Stimulated activated CD4-positive, alpha-beta T cell treated with anti-CD3 and anti-CD28 coated beads, Interleukin-4, amount 100 ng/mL, for 4 hours (primary cell): ENCODE results near the gene NR2F2.

Experiments used
- DNase-seq, 2 experiments: peaks; one replicate each; pipeline ENCODE4 v3.0.0-alpha.2; 2020

NR2F2 gene

DNA sequence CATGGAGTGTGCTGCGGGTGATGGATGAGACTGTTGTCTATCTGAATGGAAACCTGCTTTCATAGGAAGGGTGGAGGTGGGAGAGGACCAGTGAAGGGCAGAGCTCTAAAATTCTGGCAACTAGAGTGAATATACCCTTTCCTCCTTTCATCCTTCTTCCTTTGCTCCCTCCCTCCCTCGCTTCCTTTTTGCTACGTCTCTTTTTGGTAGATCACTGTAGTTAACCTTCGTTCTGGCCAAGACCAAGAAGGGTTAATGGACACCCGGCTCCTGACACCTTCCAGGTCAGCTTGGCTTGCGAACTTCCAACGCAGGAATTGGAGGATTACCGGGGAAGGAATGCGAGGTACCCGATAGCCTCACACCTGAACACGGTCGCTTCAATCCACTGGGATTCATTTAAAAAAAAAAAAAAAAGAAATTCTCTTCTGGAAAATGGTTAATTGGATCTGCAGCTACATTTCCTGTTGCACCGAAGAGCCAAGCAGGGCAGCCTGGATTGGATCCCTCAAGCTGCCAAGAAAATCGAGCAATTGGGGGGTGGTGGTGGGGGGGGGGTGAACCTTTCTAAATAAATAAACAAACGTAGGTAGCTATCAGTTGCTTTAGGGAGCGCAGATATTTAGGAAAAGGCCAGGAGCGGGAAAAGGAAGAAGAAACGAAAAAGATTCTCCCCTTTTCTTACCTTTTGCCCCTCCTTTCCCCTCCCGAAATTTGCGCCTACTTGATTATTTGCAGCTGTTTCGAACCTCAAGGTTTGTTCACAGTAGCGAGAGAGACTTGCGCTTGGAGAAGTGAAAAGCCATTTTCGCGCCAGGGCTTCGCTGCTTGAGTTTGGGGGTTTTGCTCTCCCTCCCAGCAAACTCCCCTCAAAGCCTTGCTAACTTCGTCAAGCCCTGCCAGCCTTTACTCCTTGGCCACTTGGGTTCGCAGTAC lies 9.5 kb upstream of the NR2F2 start:
- no peak for DNase-seq

DNA sequence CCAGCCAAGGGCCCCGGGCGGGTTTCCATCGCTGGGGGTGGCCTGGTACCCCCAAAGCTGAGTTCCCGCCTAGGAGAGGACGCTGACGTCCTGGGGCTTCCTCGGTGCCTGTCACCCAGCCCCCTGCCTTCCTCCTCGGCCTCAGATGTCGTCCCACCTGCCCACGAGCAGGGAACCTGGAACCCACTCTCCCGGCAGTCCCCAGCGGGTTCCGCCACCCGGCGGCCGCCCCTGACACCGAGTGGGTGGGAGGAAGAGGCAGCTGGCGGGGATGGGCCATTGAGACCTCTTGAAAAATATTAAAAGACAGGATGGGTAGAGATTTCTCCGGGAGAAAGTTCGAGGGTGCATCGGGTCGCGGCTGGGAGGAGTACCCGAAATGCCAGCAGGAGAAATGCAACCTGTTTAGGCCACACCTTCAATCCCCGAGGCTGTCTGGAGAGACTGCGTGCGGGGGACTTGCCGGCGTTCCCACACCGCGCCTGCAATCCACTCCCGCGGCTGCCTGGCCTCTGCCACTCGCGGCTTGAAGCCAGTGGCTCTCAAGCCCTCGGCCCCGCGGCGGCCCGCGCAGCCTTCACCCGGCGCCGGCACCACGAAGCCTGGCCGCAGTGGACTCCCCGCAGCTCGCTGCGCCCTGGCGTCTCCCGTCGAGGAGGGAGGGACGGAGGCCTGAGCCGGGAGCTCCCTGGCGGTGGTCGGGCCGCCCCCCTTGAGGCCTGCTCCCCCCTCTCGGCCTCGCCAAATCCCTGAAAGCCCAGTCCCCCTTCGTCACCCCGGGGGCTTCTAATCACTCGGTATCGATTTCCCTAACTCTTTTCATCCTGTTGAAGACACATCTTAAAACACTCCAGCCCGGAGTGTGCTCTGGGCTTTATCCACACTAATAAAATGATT lies 8.6 kb upstream of the NR2F2 start:
- no peak for DNase-seq

DNA sequence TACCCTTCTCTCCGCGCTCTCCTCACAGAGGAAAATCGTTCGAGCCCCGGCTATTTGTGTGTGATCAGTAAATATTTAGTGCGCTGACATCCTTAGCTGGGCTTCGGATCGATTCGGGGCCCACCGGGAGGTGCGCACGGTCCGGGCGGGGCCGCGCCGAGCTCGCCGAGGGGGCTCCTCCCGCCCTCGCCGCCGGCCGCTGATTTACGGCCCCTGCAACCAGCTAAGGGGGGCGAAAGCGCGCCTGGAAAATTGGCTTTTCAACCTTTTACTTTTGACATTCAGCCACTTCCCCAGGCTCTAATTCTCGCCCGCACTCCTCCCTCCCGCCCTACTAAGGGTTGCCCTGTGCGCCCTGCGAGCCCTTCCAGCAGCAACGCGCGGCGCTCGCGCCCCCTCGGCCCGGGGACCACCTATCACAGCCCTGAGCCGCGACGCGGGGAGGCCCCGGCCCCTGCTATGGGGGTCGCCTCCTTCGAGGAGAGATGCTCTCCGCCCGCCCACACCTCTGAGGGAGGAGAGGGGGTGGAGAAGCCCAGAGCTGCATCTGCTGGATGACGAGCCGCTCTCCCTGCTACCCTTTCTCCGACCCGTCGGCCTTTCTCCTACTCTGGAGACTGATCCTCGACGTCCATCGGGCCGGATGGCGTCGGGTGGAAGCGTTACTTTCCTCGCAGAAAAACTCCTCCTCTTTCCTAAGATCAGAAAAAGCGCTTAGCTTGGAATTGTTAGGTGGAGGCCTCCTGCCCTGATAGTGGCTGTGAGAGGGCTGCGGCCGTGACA lies 7.8 kb upstream of the NR2F2 start:
- DNase-seq: no peak

DNA sequence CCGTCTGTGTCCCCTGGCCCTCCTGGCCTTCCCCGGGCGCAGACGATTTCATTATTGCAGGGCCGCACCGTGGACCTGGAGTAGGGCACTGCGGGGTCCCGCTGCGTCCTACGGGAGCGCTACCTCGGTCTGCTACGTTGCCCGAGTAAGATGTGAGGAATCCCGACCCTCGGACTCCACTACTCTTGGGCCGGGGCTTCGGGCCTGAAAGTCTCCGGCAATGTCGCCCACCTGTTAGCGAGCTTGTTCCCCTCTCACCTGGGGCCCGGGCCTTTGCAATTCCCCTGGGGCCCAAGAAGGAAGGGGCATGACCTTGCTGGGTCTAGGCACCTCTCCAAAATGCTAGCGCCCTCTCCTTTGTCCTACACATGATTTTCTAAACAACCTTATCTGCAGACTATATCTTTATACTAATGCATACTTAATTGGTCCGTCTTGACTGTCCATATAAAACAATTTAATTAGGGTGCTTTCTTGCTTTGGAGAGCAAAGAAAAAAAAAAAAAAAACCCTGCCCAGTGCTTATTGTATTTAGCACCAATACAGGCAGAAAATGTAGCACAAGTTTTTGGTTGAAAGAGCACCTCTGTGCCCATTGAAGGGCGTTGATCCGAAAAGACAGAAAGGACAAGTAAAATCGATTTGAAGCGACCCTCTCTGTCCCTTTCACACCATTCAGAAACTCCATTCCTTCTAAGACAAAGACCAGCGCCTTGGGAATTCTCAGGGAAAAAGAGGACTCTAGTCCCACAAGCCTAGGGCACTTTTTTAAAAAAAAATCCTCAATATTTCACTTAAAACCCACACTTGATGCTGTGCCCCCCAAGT lies 7.0 kb upstream of the NR2F2 start:
- DNase-seq: no peak

DNA sequence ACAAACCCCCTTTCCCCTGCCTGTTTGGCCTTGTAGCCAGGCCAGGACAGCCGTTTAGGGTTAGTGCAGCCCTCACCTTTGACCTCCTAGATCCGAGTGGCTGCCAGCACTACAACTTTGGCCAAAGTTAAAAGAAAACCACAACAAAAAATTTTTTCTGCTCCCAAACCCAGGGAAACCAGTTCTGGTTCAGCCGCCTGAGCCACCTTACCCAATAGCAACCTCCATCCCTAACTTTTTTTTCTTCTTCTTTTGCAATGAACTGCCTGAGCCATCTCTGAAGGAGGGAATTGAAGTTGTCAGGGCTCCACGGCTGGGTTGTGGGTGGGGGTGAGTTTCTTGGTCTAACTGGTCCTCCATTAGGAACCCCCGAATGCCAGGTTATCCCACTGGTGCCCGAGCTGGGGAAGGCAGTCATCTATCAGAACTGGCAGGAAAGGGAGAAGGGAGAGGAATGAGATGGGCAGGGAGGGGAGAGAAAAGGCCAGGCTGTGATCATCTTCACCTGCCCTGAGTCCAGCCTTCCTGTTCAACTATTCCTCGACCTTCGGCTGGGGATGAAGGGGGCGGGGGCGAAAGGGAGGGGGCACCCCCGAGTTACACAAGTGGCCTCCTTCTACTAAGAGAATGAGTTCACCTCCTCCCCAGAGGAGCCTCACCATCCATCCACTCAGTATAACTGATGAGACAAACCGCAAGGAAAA lies 6.2 kb upstream of the NR2F2 start:
- DNase-seq: no peak

DNA sequence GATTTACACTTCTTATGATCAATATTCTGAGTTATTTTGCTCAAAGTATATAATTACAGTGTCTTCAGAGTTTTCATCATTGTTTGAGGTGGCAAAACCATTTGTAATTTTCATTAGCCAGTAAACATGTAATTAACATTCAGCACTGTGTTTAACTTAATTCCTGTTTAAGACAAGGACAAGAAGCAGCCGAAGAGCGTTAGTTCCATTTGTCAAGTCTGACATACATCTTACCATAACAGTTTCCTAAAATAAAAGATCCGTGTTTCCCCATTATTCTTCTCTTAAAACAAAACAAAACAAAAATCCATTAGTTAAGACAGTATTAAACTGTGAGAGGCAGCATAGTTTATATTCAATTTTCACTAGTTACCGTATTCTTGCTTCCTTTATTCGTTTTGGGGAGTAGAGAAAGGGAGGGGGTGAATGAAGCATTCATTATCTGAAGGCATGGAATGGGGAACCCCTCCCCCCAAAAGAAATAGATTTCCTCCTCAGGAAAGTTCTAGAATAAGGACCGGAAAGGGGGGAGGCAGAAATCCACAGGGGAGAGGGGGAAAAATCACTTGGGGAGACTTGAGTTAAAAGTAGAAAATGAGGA lies 5.5 kb upstream of the NR2F2 start:
- DNase-seq: no peak

DNA sequence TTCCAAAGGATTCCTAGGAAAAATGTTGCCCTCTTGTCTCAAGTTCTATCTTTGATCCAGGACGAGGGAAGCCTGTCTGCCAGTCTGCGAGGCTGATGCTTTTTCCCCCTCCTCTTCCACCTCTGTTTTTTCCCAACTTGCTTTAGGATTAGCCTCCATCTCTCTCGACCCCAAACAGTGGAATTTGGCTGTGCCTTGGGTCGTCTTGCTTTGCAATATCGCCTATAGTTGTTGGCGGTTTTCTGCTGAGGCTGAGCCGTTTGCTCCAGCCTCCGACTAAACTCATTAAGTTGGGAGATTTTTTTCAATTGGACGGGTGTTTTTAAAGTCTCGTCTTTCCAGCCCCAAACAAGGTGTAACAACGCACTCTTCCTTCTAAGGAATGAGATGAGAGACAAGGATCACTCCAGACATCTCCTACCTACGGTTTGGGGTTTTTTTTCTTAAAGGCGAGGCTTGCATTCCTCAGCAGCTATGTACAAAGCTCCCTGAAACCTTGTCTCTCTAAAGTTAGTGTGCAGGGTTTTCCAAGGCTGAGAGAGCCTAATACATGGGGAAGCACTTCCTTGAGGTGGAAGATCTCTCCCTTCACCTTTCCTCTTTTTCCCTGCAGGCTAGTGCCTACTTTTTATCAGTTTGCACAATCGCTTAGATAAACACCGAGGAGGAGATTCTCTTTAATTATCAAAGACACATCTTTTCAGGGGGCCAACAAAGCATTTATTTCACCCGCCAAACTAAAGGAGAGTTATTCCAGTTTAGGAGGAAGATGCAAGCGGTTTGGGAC lies 4.8 kb upstream of the NR2F2 start:
- no peak for DNase-seq

DNA sequence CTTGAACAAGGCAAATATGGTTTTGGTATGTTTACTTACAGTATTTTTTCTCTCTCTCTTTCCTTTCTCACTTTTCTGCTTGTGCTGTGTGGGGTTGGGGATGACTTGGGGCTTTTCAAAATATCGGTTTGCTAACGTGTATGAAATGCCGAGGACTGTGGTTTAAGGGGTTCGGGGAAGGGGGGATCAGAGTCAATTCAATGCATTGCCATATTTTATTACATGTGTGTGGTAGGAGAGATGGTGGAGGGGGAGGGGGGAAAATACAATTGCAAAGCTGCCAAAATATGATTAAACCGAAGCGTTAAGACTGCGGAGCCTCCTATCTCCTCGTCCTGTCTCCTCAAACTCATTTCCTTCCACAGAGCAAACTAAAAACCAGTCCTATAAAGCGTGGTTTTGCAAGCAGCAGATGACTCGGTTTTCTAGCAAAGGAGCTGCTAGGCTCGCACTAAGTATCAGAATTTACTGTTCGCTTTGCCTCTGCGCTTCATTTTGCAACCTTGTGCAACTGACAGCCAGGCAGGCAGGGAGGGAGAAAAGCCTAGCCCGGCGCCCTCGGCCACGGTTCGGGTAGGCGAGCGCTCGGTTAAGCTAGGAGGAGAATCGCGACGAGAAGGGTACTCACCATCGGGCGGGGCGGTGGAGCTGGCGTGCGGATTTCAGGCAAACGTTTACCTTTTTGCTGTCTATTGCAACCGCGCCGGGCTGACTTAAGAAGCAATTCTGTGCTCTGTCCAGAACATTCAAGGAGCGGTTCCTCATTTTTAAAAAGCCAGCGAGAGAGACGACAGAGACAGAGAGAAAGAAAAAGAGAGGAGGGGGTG lies 4.0 kb upstream of the NR2F2 start:
- no peak for DNase-seq

DNA sequence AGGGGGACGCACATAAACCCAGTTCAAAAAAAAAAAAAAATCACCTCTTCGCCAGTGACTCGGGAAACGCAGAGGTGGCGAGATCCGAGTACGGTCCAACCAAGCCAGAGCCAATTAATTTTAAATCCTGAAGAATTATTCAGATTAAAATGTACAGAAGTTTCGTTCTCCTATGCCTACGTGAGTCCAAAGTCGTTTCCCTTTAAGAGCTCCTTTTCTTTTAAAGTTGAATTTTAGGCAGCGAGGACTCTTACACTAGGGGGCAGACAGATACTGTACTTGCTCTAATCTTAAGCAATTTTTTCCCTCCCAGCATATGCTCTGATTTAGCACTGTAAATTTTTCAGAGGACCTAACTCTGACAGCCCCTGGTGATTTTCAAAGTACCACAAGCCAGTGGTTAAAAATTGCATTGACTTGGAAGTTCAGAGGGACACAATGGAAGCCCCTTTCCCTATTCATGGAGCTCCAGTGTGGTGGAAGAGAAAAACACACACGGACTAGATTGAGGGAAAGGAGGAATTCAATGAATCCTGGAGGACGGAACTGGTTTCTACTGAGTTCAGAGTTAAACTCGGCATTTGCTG lies 3.3 kb upstream of the NR2F2 start:
- DNase-seq: no peak

DNA sequence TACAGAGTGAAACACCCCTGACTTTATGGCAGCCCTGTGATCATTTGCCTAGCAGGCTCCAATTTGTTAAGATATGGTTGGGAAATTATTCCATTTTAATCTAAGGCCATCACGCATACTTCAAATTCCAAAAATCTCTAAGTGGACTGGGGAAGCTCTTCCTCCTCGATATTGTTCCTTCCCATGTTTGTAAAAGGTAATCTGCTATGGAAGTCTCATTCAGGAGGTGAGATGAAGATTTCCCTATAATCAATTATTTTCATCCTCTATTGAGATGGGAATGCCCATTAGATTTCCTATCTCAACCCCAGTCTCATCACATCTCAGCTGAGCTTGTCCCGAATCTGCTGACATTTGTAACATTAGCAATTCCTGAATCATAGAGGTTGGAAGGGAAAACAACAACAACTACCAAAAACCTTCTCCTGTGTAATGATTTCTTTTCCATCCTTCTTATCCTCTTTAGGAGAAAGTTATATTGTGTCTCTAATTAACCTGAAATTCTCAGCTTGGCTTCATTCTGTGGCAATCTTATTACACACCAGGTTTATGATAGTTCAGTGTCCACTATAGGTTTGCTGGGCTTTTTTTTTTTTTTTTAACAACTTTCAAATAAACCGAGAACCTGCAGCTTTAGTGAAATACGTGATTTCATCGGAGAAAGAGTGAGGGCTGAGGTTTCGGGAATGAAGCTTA lies 2.2 kb upstream of the NR2F2 start:
- DNase-seq: no peak

DNA sequence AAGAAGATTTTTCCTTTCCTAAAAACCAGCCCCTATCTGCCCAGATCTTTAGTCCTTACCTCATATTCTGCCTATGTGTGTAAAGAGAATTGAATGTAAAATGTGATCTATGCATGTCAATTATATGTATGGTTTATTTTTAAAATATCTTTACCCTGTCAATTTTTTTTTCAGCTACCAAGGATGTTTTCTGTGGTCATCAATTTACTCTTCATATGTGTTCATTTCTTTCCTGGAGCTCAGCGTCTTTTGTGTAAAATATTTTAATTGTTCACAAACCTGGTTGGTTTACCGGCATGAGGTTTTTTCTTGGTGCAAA lies 1.7 kb upstream of the NR2F2 start:
- DNase-seq: no peak

DNA sequence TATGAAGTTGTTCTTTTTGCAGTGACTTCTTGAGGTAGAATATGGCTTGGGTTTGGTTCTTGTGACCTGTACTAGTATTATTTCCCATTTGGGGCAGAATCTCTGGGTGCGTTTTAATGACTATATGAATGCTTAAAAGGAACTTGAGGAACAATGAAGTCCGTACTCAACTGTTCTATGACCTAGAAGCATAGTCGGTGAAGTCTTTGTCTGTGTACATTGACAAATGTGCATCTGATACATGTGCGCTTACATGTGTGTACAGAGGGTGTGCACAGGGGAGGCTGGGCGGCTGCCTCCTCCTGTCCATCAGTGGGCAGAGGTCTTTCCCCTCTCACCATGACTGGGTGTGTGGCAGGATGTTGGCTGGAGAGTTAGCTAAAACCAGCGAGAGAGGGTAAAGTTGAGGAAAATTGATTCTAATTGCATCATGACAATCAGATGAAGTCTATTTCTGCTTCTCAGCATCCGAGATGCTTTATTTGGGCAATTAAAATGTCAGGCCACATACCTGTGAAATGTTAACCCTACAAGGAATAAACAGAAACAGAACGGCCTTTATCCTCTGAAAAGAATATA lies 1.0 kb upstream of the NR2F2 start:
- no peak for DNase-seq

DNA sequence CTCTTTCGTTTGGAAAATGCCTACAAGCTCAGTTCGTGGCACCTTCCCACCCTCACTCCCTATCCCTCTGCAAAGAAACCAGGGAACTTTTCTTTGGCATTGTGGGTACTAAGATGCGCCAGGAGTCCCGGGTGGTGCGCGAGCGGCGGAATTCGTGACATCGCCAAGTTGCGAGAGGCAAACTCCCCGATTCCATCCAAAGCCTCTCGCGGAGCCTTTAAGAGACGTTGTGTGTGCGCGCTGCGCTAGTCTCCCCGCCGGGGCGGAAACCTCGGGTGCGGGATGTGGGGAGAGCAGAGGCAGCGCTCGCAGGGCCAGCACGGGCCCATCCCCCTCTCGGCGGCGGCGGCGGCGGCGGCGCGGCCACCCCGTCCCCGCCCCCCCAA lies 443 bp upstream of the NR2F2 start:
- DNase-seq: no peak

DNA sequence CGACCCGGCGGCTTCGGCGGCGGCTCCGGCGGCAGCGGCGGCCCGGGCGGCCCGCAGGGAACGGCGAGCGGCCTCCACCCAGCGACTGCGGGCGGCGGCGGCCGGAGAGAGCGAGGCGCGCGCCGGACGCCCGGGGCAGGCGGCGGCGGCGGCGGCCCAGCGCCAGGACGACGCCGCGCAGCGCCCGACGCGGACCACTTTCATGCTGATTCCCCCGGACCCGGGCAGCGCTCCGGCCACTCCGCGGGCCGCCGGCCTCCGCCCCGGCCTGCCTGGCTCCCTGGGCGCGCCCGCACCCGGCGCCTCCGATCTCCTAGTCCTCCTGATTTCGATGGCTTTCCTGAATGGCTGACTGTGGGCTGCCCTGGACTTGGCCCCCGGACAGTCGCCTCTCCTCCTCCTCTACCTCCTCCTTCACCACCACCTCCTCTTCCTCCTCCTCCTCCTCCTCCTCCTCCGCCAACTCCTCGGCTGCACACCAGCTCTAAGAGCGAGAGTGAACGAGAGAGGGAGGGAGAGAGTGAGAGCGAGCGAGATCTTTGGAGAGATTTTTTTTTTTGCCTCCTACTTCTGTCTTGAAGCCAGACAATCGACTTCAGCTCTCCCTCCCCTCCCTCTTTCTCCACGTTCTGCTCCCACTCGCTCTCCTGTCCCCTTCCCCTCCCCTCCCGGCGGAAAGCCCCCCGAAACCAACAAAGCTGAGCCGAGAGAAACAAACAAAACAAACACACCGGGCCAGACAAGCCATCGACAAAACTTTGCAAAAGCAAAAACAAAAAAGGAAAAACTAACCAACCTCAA lies 844 bp downstream of the NR2F2 start:
- DNase-seq: no peak

DNA sequence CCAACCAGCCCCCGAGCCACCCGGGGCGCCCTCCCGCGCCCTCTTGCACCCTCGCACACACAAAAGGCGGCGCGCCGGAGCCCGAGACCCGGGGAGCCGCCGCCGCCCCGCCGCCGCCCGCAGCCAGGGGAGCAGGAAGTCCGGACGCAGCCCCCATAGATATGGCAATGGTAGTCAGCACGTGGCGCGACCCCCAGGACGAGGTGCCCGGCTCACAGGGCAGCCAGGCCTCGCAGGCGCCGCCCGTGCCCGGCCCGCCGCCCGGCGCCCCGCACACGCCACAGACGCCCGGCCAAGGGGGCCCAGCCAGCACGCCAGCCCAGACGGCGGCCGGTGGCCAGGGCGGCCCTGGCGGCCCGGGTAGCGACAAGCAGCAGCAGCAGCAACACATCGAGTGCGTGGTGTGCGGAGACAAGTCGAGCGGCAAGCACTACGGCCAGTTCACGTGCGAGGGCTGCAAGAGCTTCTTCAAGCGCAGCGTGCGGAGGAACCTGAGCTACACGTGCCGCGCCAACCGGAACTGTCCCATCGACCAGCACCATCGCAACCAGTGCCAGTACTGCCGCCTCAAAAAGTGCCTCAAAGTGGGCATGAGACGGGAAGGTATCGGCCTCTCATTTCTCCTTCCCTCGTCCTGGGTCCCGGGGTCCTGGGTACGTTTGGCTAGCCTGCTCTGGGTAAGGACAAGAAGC lies 1.6 kb downstream of the NR2F2 start:
- DNase-seq: no peak

DNA sequence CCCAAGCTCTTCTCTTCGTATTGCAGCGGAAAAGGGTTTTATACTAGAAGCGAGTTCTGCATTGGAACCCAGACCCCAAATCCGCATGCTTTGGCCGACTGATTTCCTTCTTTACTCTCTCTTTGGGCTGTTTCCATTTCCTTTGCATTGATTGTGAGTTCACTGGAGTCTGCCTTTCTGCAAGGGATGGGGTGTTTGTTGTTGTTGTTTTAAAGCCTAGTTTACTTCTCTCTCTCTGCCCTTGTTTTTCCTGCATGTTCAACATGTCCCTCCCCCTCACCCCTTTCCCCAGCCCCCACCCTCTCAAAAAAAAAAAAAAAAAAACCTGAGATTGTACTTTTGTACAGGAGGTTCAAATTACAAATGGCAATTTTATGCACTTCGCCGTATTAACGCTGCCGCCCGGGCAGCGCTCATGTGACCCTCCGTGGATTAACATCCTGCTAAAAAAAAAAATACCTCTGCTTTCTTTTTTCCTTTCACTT lies 2.2 kb downstream of the NR2F2 start:
- no peak for DNase-seq
